HEK293 (cell line): ENCODE data around the gene CPT1C.

Source experiments
- EGR2 ChIP-seq: fragments of 450-650 bp; formaldehyde crosslinking; IDR thresholded peaks from 2 replicates; pipeline ENCODE4 v1.5.1; 2016; ENCODE audit warnings: low read depth, missing biosample characterization, missing genetic modification characterization
- HIC1 ChIP-seq: fragments of 450-650 bp; formaldehyde crosslinking; IDR thresholded peaks from 2 replicates; pipeline ENCODE4 v1.5.1; 2016; ENCODE audit warnings: missing biosample characterization, missing genetic modification characterization
- IKZF3 ChIP-seq: fragments of 450-650 bp; IDR thresholded peaks from 2 replicates; pipeline ENCODE4 v1.5.0; 2018; ENCODE audit warnings: missing biosample characterization, mild to moderate bottlenecking, missing genetic modification characterization, moderate library complexity
- KLF1 ChIP-seq: fragments of 450-650 bp; formaldehyde crosslinking; IDR thresholded peaks from 2 replicates; pipeline ENCODE4 v1.5.1; 2016; ENCODE audit warnings: missing biosample characterization, missing genetic modification characterization
- OSR2 ChIP-seq: fragments of 450-650 bp; formaldehyde crosslinking; IDR thresholded peaks from 2 replicates; pipeline ENCODE4 v1.5.1; 2016; ENCODE audit warnings: missing biosample characterization, missing genetic modification characterization
- PRDM10 ChIP-seq: fragments of 450-650 bp; formaldehyde crosslinking; IDR thresholded peaks from 2 replicates; pipeline ENCODE4 v1.5.1; 2016; ENCODE audit warnings: missing biosample characterization, missing genetic modification characterization
- SP2 ChIP-seq: fragments of 450-650 bp; formaldehyde crosslinking; IDR thresholded peaks from 2 replicates; pipeline ENCODE4 v1.5.1; 2016; ENCODE audit warnings: missing biosample characterization, missing genetic modification characterization
- ZBTB20 ChIP-seq: fragments of 450-650 bp; formaldehyde crosslinking; IDR thresholded peaks from 2 replicates; pipeline ENCODE4 v1.5.1; 2016; ENCODE audit warnings: missing biosample characterization, missing genetic modification characterization
- ZBTB48 ChIP-seq: fragments of 450-650 bp; formaldehyde crosslinking; IDR thresholded peaks from 2 replicates; pipeline ENCODE4 v1.5.1; 2016; ENCODE audit warnings: missing biosample characterization, missing genetic modification characterization
- ZFHX2 ChIP-seq: fragments of 450-650 bp; formaldehyde crosslinking; conservative IDR thresholded peaks from 2 replicates; pipeline ENCODE4 v1.5.1; 2016; ENCODE audit warnings: missing biosample characterization, missing genetic modification characterization
- ZIC2 ChIP-seq: fragments of 450-650 bp; formaldehyde crosslinking; IDR thresholded peaks from 2 replicates; pipeline ENCODE4 v1.5.1; 2016; ENCODE audit warnings: missing biosample characterization, missing genetic modification characterization
- ZNF335 ChIP-seq: fragments of 450-650 bp; formaldehyde crosslinking; conservative IDR thresholded peaks from 2 replicates; pipeline ENCODE4 v1.5.1; 2016; ENCODE audit warnings: missing biosample characterization, missing genetic modification characterization
- ZNF654 ChIP-seq: fragments of 450-650 bp; formaldehyde crosslinking; IDR thresholded peaks from 2 replicates; pipeline ENCODE4 v1.5.1; 2016; ENCODE audit warnings: low read depth, missing biosample characterization, missing genetic modification characterization
- ZNF670 ChIP-seq: fragments of 450-650 bp; formaldehyde crosslinking; IDR thresholded peaks from 2 replicates; pipeline ENCODE4 v1.5.1; 2016; ENCODE audit warnings: missing biosample characterization, missing genetic modification characterization, low read depth
- ZNF76 ChIP-seq: fragments of 450-650 bp; formaldehyde crosslinking; IDR thresholded peaks from 2 replicates; pipeline ENCODE4; 2016; ENCODE audit warnings: low read depth, missing biosample characterization, missing genetic modification characterization, borderline replicate concordance
- ZNF777 ChIP-seq: fragments of 450-650 bp; formaldehyde crosslinking; IDR thresholded peaks from 2 replicates; pipeline ENCODE4 v1.5.1; 2017; ENCODE audit warnings: missing biosample characterization, missing genetic modification characterization, borderline replicate concordance
- ZXDB ChIP-seq: fragments of 450-650 bp; formaldehyde crosslinking; IDR thresholded peaks from 2 replicates; pipeline ENCODE4 v1.5.1; 2016; ENCODE audit warnings: missing biosample characterization, missing genetic modification characterization
- TF ChIP-seq, protein P1 (sequence below): fragments of 450-650 bp; formaldehyde crosslinking; IDR thresholded peaks from 2 replicates; pipeline ENCODE4 v1.5.1; 2016; ENCODE audit warnings: missing biosample characterization, missing genetic modification characterization
- TF ChIP-seq, protein P2 (sequence below): fragments of 450-650 bp; formaldehyde crosslinking; IDR thresholded peaks from 2 replicates; pipeline ENCODE4 v1.5.1; 2017; ENCODE audit warnings: missing biosample characterization, missing genetic modification characterization

The CPT1C gene

DNA sequence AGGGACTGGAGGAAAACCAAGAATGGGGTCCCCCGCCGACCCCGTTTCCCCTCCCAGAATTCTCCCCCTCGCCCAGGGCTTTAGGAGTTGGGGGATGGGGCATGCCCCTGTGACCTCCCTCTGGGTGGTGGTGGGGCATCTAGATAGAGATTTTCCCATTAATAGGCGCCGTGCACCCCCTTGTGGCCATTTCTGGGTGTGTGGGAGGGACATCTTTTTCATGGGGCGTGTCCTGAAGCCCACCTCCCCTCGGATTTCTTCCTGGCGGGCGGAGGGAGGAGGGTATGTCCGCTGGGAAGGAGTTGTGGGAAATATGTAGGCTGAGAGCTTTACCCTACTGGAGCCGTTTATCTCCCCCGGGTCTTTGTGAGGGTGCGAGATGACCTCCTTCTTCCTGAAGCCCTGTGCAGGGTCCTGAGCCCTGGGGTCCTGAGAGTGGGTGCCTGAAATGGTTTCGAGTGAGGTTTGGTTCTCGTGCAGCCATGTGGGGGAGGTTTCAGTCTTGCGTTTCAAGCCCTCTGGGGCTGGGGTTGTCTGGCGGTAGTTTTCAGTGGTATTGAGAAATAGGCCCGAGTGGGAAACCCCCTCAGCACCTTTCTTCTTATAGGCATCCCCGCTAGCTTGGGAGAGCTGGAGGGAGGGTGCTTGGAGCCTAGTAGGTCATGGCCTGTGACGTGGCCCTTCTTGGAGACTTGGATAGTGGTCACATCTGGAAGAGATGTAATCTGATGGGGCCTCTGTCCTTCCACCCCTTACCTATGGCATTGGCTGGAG, 12.8 kb upstream of the CPT1C start (continued):
- TF ChIP-seq HIC1 (tag by site-specific recombination) (peak; percentile 89), ZIC2 (peak; percentile 11; the same call in 1 of the 2 replicates), ZNF670 (tag by site-specific recombination) (no peak), ZFHX2 (tag by site-specific recombination) (peak; percentile 67), ZBTB48 (tag by site-specific recombination) (no peak), ZNF654 (tag by site-specific recombination) (peak; percentile 60), EGR2 (tag by site-specific recombination) (peak; percentile 66; the same call in 1 of the 2 replicates), SP2 (tag by site-specific recombination) (peak; percentile 19; the same call in 1 of the 2 replicates), KLF1 (tag by site-specific recombination) (peak; percentile 48; the same call in 1 of the 2 replicates), ZNF335 (tag by site-specific recombination) (peak; percentile 94), ZNF777 (tag by site-specific recombination) (no peak), PRDM10 (tag by site-specific recombination) (peak; percentile 59), ZXDB (tag by site-specific recombination) (peak; percentile 15; the same call in 1 of the 2 replicates), IKZF3 (tag by site-specific recombination) (peak; percentile 40), ZBTB20 (tag by site-specific recombination) (peak; percentile 30; the same call in 1 of the 2 replicates), ZNF76 (tag by site-specific recombination) (peak; percentile 60), OSR2 (no peak)
- TF ChIP-seq, protein P1, sequence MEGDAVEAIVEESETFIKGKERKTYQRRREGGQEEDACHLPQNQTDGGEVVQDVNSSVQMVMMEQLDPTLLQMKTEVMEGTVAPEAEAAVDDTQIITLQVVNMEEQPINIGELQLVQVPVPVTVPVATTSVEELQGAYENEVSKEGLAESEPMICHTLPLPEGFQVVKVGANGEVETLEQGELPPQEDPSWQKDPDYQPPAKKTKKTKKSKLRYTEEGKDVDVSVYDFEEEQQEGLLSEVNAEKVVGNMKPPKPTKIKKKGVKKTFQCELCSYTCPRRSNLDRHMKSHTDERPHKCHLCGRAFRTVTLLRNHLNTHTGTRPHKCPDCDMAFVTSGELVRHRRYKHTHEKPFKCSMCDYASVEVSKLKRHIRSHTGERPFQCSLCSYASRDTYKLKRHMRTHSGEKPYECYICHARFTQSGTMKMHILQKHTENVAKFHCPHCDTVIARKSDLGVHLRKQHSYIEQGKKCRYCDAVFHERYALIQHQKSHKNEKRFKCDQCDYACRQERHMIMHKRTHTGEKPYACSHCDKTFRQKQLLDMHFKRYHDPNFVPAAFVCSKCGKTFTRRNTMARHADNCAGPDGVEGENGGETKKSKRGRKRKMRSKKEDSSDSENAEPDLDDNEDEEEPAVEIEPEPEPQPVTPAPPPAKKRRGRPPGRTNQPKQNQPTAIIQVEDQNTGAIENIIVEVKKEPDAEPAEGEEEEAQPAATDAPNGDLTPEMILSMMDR (tag by site-specific recombination) = peak; percentile 85
- TF ChIP-seq, protein P2, sequence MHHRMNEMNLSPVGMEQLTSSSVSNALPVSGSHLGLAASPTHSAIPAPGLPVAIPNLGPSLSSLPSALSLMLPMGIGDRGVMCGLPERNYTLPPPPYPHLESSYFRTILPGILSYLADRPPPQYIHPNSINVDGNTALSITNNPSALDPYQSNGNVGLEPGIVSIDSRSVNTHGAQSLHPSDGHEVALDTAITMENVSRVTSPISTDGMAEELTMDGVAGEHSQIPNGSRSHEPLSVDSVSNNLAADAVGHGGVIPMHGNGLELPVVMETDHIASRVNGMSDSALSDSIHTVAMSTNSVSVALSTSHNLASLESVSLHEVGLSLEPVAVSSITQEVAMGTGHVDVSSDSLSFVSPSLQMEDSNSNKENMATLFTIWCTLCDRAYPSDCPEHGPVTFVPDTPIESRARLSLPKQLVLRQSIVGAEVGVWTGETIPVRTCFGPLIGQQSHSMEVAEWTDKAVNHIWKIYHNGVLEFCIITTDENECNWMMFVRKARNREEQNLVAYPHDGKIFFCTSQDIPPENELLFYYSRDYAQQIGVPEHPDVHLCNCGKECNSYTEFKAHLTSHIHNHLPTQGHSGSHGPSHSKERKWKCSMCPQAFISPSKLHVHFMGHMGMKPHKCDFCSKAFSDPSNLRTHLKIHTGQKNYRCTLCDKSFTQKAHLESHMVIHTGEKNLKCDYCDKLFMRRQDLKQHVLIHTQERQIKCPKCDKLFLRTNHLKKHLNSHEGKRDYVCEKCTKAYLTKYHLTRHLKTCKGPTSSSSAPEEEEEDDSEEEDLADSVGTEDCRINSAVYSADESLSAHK (tag by site-specific recombination) = peak; percentile 36; the same call in 1 of the 2 replicates
- TF ChIP-seq, all 188 proteins: peak for 20
